ENCODE measurements around the gene MEI1. TPM values are rescaled to one million over a fixed set of nuclear protein-coding genes. Genes with fewer than 3 reads are reported as not detected.

The MEI1 gene
- total and polyA plus RNA-seq, 4 donors: 0.33 to 1.3 (median 0.72) TPM

DNA sequence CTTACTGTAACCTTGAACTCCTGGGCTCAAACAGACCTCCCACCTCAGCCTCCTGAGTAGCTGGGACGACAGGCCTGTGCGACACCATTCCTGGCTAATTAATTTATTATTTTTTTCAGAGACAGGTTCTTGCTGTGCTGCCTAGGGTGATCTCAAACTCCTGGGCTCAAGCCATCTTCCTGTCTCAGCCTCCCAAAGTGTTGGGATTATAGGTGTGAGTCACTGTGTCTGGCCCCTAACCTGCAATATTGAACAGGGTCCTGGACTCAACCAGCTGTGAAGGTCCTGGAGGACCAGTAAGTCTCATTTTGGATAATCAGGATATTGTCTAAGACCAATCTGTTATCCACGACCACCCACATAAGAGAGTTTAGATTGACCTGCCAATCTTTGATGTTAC is 116.4 kb downstream of the MEI1 start (continued):
- TF ChIP-seq, protein P1, sequence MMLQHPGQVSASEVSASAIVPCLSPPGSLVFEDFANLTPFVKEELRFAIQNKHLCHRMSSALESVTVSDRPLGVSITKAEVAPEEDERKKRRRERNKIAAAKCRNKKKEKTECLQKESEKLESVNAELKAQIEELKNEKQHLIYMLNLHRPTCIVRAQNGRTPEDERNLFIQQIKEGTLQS (IDR thresholded peaks at IDR 0.05): no peak
- TF ChIP-seq NR2F2 (IDR thresholded peaks at IDR 0.05): no peak

DNA sequence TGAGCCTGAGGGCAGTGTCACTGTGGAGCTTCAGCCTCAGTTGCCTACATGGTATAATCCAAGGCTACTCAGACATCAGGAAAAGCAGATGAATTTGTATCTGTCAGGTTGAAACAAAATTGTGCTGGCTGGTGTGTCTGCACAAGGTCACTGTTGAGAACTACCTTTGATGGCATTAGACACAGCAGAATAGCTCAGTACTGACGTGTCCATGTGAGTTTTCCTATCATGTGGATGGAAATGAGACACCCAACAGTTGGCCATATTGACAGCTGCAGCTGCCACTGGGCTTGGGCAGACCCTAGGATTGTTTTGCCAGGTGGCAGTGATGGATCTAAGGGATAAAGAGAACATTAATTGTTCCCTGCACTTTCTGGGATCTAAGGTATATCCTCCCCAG is 116.9 kb downstream of the MEI1 start:
- Histone ChIP-seq H3K9ac (ENCODE audit: low read depth in 1 of 2, low read length in 2 of 2) (no peak overlapping the region), H3K4me3 (ENCODE audit: low read depth in 1 of 3, low read length in 3 of 3) (no peak overlapping the region), H3K27ac (ENCODE audit: low read depth in 1 of 2, low read length in 2 of 2) (no peak overlapping the region), H3K36me3 (ENCODE audit: control insufficient read depth in 4 of 4, insufficient read depth in 3 of 4, low read depth in 1 of 4, low read length in 3 of 4) (peaks cover 0 to 8% (median 4%) of the 10 kb centered on the region in 4 donors), H3K4me1 (ENCODE audit: control insufficient read depth in 4 of 4, insufficient read depth in 4 of 4, low read length in 3 of 4) (no peaks in the 10 kb centered on the region), H3K27me3 (ENCODE audit: control insufficient read depth in 4 of 4, insufficient read depth in 4 of 4, low read length in 3 of 4) (no peaks in the 10 kb centered on the region), H3K9me3 (ENCODE audit: control insufficient read depth in 4 of 4, low read length in 3 of 4) (no peaks in the 10 kb centered on the region)
- 98% methylated on average over 1 of the region's 1 CpG for WGBS
- TF ChIP-seq, protein P2, sequence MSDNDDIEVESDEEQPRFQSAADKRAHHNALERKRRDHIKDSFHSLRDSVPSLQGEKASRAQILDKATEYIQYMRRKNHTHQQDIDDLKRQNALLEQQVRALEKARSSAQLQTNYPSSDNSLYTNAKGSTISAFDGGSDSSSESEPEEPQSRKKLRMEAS (IDR thresholded peaks at IDR 0.05): no peak
- TF ChIP-seq HNF4A (conservative IDR thresholded peaks at IDR 0.05) (no peak), FOXA2 (IDR thresholded peaks at IDR 0.05) (no peak), FOXA1 (IDR thresholded peaks at IDR 0.05) (no peak), TAF1 (conservative IDR thresholded peaks at IDR 0.05) (no peak), SP1 (IDR thresholded peaks at IDR 0.05) (no peak), EGR1 (IDR thresholded peaks at IDR 0.05; ENCODE audit: low read depth in 2 of 2) (no peak), GABPA (IDR thresholded peaks at IDR 0.05 in 1 of 2, conservative IDR thresholded peaks at IDR 0.05 in 1 of 2) (no peak)
- TF ChIP-seq, protein P3, sequence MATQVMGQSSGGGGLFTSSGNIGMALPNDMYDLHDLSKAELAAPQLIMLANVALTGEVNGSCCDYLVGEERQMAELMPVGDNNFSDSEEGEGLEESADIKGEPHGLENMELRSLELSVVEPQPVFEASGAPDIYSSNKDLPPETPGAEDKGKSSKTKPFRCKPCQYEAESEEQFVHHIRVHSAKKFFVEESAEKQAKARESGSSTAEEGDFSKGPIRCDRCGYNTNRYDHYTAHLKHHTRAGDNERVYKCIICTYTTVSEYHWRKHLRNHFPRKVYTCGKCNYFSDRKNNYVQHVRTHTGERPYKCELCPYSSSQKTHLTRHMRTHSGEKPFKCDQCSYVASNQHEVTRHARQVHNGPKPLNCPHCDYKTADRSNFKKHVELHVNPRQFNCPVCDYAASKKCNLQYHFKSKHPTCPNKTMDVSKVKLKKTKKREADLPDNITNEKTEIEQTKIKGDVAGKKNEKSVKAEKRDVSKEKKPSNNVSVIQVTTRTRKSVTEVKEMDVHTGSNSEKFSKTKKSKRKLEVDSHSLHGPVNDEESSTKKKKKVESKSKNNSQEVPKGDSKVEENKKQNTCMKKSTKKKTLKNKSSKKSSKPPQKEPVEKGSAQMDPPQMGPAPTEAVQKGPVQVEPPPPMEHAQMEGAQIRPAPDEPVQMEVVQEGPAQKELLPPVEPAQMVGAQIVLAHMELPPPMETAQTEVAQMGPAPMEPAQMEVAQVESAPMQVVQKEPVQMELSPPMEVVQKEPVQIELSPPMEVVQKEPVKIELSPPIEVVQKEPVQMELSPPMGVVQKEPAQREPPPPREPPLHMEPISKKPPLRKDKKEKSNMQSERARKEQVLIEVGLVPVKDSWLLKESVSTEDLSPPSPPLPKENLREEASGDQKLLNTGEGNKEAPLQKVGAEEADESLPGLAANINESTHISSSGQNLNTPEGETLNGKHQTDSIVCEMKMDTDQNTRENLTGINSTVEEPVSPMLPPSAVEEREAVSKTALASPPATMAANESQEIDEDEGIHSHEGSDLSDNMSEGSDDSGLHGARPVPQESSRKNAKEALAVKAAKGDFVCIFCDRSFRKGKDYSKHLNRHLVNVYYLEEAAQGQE (IDR thresholded peaks at IDR 0.05): no peak
- TF ChIP-seq, protein P4, sequence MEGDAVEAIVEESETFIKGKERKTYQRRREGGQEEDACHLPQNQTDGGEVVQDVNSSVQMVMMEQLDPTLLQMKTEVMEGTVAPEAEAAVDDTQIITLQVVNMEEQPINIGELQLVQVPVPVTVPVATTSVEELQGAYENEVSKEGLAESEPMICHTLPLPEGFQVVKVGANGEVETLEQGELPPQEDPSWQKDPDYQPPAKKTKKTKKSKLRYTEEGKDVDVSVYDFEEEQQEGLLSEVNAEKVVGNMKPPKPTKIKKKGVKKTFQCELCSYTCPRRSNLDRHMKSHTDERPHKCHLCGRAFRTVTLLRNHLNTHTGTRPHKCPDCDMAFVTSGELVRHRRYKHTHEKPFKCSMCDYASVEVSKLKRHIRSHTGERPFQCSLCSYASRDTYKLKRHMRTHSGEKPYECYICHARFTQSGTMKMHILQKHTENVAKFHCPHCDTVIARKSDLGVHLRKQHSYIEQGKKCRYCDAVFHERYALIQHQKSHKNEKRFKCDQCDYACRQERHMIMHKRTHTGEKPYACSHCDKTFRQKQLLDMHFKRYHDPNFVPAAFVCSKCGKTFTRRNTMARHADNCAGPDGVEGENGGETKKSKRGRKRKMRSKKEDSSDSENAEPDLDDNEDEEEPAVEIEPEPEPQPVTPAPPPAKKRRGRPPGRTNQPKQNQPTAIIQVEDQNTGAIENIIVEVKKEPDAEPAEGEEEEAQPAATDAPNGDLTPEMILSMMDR (IDR thresholded peaks at IDR 0.05; ENCODE audit: low read depth, low read length, missing input control): no peak
- TF ChIP-seq, protein P1 (IDR thresholded peaks at IDR 0.05): no peak
- DNase-seq (ENCODE audit: low spot score): no peak

DNA sequence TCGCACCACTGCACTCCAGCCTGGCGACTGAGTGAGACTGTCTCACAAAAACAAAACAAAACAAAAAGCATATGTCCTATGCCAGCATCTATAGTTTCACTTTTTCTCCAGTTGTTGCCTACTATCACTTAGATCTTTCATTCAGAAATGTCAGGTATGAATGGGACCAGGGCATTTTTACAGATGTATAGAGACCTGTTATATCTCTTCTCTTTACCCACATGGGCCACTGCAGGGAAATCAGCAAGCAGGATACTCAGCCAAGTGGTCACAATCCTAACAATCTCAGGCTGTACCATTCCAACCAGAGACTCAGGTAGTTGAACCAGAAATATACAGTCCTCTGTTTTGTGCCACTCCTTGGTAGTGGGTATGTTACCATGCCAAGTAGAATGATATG is 117.6 kb downstream of the MEI1 start:
- no peak for DNase-seq (ENCODE audit: low spot score)
- Histone ChIP-seq H3K36me3 (ENCODE audit: control insufficient read depth in 4 of 4, insufficient read depth in 3 of 4, low read depth in 1 of 4, low read length in 3 of 4) (peaks cover 0 to 8% (median 4%) of the 10 kb centered on the region in 4 donors), H3K27me3 (ENCODE audit: control insufficient read depth in 4 of 4, insufficient read depth in 4 of 4, low read length in 3 of 4) (no peaks in the 10 kb centered on the region), H3K9me3 (ENCODE audit: control insufficient read depth in 4 of 4, low read length in 3 of 4) (no peaks in the 10 kb centered on the region), H3K9ac (ENCODE audit: low read depth in 1 of 2, low read length in 2 of 2) (no peak overlapping the region), H3K4me3 (ENCODE audit: low read depth in 1 of 3, low read length in 3 of 3) (no peak overlapping the region), H3K4me1 (ENCODE audit: control insufficient read depth in 4 of 4, insufficient read depth in 4 of 4, low read length in 3 of 4) (no peaks in the 10 kb centered on the region), H3K27ac (ENCODE audit: low read depth in 1 of 2, low read length in 2 of 2) (no peak overlapping the region)
- 92% methylated on average over 2 of the region's 2 CpGs for WGBS
- TF ChIP-seq, protein P2 (IDR thresholded peaks at IDR 0.05): no peak
- TF ChIP-seq YY1 (IDR thresholded peaks at IDR 0.05) (no peak), NR2F2 (IDR thresholded peaks at IDR 0.05) (no peak), FOXA2 (IDR thresholded peaks at IDR 0.05) (no peak), HNF4G (IDR thresholded peaks at IDR 0.05) (no peak), FOXA1 (IDR thresholded peaks at IDR 0.05) (no peak), EGR1 (IDR thresholded peaks at IDR 0.05; ENCODE audit: low read depth in 2 of 2) (no peak), HNF4A (conservative IDR thresholded peaks at IDR 0.05) (no peak), GABPA (IDR thresholded peaks at IDR 0.05 in 1 of 2, conservative IDR thresholded peaks at IDR 0.05 in 1 of 2) (no peak), RXRA (IDR thresholded peaks at IDR 0.05) (no peak)
- TF ChIP-seq, protein P5, sequence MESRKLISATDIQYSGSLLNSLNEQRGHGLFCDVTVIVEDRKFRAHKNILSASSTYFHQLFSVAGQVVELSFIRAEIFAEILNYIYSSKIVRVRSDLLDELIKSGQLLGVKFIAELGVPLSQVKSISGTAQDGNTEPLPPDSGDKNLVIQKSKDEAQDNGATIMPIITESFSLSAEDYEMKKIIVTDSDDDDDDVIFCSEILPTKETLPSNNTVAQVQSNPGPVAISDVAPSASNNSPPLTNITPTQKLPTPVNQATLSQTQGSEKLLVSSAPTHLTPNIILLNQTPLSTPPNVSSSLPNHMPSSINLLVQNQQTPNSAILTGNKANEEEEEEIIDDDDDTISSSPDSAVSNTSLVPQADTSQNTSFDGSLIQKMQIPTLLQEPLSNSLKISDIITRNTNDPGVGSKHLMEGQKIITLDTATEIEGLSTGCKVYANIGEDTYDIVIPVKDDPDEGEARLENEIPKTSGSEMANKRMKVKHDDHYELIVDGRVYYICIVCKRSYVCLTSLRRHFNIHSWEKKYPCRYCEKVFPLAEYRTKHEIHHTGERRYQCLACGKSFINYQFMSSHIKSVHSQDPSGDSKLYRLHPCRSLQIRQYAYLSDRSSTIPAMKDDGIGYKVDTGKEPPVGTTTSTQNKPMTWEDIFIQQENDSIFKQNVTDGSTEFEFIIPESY (IDR thresholded peaks at IDR 0.05): no peak
- TF ChIP-seq, protein P3 (IDR thresholded peaks at IDR 0.05): no peak

Measured in liver (tissue), 9 donors.